ENCODE results near the gene PLEKHA6.
"Not testable (repeated sequence)": the region's sequence is repeated elsewhere in the genome, so short reads cannot be mapped to it uniquely, and the experiment has no call there.

GRCh38 chr1:204238520-204238919 is 121.2 kb downstream of the PLEKHA6 start:
- TF ChIP-seq EZH2 (IDR thresholded peaks at IDR 0.05; ENCODE audit: low read depth, unreplicated experiment); CTCF (conservative IDR thresholded peaks at IDR 0.05; ENCODE audit: low read depth in 2 of 2); POLR2AphosphoS5 (IDR thresholded peaks at IDR 0.05; ENCODE audit: low read depth); EZH2phosphoT487 (IDR thresholded peaks at IDR 0.05; ENCODE audit: unreplicated experiment); CREB1 (CRISPR knock-in tag; IDR thresholded peaks at IDR 0.05; ENCODE audit: low read depth); NANOG (IDR thresholded peaks at IDR 0.05; ENCODE audit: borderline replicate concordance); JUNB (IDR thresholded peaks at IDR 0.05; ENCODE audit: unreplicated experiment); STAT1 (IDR thresholded peaks at IDR 0.05; ENCODE audit: unreplicated experiment); REST (IDR thresholded peaks at IDR 0.05; ENCODE audit: unreplicated experiment); ZNF331 (CRISPR knock-in tag; IDR thresholded peaks at IDR 0.05; ENCODE audit: low read depth): not testable (repeated sequence)
- TF ChIP-seq, protein P1, sequence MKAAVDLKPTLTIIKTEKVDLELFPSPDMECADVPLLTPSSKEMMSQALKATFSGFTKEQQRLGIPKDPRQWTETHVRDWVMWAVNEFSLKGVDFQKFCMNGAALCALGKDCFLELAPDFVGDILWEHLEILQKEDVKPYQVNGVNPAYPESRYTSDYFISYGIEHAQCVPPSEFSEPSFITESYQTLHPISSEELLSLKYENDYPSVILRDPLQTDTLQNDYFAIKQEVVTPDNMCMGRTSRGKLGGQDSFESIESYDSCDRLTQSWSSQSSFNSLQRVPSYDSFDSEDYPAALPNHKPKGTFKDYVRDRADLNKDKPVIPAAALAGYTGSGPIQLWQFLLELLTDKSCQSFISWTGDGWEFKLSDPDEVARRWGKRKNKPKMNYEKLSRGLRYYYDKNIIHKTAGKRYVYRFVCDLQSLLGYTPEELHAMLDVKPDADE (IDR thresholded peaks at IDR 0.05): not testable (repeated sequence)
- TF ChIP-seq, protein P2, sequence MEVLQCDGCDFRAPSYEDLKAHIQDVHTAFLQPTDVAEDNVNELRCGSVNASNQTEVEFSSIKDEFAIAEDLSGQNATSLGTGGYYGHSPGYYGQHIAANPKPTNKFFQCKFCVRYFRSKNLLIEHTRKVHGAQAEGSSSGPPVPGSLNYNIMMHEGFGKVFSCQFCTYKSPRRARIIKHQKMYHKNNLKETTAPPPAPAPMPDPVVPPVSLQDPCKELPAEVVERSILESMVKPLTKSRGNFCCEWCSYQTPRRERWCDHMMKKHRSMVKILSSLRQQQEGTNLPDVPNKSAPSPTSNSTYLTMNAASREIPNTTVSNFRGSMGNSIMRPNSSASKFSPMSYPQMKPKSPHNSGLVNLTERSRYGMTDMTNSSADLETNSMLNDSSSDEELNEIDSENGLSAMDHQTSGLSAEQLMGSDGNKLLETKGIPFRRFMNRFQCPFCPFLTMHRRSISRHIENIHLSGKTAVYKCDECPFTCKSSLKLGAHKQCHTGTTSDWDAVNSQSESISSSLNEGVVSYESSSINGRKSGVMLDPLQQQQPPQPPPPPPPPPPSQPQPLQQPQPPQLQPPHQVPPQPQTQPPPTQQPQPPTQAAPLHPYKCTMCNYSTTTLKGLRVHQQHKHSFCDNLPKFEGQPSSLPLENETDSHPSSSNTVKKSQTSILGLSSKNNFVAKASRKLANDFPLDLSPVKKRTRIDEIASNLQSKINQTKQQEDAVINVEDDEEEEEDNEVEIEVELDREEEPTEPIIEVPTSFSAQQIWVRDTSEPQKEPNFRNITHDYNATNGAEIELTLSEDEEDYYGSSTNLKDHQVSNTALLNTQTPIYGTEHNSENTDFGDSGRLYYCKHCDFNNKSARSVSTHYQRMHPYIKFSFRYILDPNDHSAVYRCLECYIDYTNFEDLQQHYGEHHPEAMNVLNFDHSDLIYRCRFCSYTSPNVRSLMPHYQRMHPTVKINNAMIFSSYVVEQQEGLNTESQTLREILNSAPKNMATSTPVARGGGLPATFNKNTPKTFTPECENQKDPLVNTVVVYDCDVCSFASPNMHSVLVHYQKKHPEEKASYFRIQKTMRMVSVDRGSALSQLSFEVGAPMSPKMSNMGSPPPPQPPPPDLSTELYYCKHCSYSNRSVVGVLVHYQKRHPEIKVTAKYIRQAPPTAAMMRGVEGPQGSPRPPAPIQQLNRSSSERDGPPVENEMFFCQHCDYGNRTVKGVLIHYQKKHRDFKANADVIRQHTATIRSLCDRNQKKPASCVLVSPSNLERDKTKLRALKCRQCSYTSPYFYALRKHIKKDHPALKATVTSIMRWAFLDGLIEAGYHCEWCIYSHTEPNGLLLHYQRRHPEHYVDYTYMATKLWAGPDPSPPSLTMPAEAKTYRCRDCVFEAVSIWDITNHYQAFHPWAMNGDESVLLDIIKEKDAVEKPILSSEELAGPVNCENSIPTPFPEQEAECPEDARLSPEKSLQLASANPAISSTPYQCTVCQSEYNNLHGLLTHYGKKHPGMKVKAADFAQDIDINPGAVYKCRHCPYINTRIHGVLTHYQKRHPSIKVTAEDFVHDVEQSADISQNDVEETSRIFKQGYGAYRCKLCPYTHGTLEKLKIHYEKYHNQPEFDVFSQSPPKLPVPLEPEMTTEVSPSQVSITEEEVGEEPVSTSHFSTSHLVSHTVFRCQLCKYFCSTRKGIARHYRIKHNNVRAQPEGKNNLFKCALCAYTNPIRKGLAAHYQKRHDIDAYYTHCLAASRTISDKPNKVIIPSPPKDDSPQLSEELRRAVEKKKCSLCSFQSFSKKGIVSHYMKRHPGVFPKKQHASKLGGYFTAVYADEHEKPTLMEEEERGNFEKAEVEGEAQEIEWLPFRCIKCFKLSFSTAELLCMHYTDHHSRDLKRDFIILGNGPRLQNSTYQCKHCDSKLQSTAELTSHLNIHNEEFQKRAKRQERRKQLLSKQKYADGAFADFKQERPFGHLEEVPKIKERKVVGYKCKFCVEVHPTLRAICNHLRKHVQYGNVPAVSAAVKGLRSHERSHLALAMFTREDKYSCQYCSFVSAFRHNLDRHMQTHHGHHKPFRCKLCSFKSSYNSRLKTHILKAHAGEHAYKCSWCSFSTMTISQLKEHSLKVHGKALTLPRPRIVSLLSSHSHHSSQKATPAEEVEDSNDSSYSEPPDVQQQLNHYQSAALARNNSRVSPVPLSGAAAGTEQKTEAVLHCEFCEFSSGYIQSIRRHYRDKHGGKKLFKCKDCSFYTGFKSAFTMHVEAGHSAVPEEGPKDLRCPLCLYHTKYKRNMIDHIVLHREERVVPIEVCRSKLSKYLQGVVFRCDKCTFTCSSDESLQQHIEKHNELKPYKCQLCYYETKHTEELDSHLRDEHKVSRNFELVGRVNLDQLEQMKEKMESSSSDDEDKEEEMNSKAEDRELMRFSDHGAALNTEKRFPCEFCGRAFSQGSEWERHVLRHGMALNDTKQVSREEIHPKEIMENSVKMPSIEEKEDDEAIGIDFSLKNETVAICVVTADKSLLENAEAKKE (CRISPR knock-in tag; IDR thresholded peaks at IDR 0.05): not testable (repeated sequence)

Measured in GM23338 (cell line).